ENCODE measurements around the gene MED12L.
"Not testable (repeated sequence)": the region's sequence is repeated elsewhere in the genome, so short reads cannot be mapped to it uniquely, and the experiment has no call there.

Gene MED12L

DNA sequence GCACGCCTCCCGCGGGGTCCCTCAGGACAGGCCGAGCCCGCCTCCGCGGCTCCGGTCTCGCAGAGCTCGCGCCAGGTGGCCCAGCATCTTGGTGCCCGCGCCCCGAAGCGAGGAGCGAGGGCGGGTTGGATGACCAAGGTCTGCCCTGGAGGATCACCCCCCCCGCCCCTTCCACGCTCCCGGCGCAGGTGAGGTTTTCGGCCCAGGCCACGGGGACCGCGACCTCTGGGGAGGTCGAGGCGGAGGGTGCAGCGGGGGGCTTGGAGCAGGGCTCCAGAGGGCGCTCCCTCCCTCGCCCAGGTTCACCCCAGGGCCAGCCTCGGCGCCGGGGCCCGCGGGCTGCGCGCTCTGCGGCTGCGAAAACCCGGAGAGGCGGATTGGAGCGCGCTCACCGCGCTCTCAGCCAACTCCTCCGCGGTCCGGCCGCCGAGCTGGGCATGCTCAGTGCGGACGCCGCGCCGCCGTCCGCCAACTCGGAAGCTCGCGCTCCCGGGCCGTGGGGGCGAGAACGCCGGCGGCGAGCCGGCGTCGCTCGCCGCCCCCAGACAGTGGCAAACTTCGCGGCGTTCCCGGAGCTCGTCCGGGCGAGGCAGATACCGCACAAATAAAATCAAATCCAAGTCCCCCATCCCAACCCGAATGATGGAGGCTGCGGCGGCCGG lies at the start of gene MED12L:
Gene MED12L, plus strand, starts transcription at position 438 of the 662 bp plus-strand sequence. CDS start 1,263 bp downstream, outside the sequence.
- peak; percentile 90 for DNase-seq (ENCODE audit: low spot score)

DNA sequence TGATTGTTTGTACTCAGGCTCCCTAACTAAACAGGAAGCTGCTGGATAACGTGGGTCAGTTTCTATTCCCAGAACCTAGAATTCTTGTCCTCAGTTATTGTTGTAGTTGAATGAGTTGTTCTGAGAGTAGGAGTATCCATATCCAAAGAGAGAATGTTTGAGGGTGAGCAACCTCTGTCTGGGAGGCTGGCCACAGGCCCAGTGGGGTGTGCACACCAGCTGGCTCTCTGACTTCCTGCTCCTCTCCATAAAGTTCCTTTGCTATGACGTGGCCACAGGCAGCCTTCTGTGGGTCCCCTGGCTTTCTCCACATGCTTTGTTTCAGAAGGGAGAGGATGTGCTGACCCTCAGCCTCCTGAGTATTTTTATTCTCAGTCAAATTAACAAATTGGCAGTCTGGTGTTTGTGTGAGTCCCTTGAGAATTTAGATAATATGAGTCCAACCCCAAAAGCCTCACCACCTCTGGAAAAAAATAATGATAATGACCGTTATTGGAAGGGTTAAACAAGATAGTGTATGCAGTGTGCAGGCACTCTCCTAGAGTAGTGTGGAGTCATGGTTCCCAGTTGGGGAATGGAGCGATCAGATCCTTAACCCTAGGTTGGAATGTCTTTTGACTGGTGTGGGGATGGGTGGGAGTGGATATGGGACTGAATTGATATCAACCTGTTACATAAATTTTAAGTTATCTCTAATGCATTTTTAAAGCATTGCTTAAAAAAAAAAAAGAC lies 47.6 kb upstream of the MED12L start:
- DNase-seq (ENCODE audit: low spot score): peak; percentile 4

DNA sequence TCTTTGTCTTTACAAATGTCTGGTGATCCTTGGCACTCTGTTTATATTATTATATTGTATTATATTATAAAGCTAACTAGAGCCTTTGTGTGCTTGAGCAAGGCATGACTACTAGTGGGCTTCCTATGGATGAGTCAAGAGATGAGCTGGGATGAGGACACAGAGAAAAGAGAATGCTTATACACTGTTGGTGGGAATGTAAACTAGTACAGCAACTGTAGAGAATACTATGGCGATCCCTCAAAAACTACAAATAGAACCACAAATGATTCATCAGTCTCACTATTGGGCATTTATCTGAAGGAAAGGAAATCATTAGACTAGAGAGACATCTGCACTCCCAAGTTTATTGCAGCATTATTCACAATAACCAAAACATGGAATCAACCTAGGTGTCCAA lies 40.8 kb upstream of the MED12L start:
- no peak for DNase-seq (ENCODE audit: low spot score)

- DNase-seq (ENCODE audit: low spot score): peak; percentile 25
Observed at GRCh38 chr3:151047636-151048035, 37.8 kb upstream of the MED12L start.

- no peak for DNase-seq (ENCODE audit: low spot score)
Observed at GRCh38 chr3:151051533-151051932, 33.9 kb upstream of the MED12L start.

DNA sequence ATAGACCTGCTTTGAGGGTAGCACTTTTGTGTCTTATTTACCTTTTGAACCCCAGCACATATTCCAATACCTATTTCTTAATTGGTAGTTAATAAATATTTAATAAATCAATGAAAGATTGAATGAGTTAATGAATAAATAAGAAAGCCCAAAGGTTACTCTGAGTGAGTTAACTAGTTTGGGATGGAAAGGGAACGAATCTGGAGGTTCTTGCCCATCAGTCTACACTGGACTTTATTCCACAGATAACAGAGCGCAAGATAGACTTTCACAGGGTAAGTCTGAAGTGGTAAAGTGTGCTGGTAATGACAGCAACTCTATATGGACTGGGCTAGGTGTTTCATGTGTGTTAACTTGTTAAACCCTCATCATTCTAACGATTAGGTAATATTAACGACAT lies 33.1 kb upstream of the MED12L start:
- no peak for DNase-seq (ENCODE audit: low spot score)

- no peak for DNase-seq (ENCODE audit: low spot score)
Observed at GRCh38 chr3:151052756-151053155, 32.7 kb upstream of the MED12L start.

GRCh38 chr3:151058740-151059139 lies 26.7 kb upstream of the MED12L start:
- no peak for DNase-seq (ENCODE audit: low spot score)

GRCh38 chr3:151062611-151063010 lies 22.9 kb upstream of the MED12L start:
- DNase-seq (ENCODE audit: low spot score): no peak

- no peak for DNase-seq (ENCODE audit: low spot score)
Observed at GRCh38 chr3:151067158-151067557, 18.3 kb upstream of the MED12L start.

DNA sequence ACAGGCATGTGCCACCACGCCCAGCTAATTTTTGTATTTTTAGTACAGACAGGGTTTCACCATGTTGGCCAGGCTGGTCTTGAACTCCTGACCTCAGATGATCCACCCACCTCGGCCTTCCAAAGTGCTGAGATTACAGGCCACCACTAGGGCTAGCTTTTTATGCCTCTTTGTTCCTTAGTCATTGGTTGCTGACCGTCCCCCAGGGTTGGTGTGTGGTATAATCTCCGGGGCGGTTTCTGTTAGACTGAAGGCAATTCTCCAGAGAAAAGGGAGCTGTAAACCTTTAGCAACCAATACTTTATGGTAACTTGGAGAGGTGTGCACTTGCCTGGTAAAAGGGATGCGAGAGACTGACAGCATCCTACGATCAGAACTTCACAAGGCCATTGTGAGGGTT lies 12.6 kb upstream of the MED12L start:
- not testable (repeated sequence) for DNase-seq (ENCODE audit: low spot score)

- DNase-seq (ENCODE audit: low spot score): no peak
Observed at GRCh38 chr3:151074256-151074655, 11.2 kb upstream of the MED12L start.

DNA sequence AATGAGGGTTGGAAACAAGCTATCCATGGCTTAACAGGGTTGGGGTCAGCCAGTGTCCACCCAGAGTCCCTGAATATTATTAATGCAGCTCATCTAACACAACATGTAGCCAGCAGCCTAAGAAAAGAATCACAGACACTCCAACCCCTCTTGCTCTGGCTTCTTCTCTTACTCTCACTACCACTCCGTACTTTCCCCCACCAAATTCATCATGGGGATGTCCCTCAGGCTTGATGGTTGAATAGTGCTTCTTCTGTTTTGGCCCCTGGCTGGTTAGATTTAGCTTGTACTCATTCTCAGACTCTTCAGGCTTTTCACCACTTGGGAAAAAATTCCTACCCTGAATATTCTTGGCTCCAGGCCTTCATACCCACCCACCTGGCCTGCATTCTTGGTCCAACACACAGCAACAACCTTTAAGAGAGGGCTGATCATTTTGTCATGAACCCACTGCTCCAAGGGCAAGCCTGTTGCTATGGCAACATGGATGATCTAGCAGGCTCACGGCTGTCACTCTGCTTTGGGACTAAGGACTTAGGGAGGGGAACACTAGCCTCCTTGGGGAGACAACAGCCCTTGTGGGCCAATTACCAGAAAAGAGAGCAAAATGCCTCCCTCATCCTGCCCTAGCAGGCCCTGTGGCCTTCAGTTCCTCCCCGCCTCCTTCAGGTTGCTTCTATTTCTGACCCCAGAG lies 9.4 kb upstream of the MED12L start:
- no peak for DNase-seq (ENCODE audit: low spot score)

GRCh38 chr3:151076626-151077025 lies 8.8 kb upstream of the MED12L start:
- DNase-seq (ENCODE audit: low spot score): no peak

DNA sequence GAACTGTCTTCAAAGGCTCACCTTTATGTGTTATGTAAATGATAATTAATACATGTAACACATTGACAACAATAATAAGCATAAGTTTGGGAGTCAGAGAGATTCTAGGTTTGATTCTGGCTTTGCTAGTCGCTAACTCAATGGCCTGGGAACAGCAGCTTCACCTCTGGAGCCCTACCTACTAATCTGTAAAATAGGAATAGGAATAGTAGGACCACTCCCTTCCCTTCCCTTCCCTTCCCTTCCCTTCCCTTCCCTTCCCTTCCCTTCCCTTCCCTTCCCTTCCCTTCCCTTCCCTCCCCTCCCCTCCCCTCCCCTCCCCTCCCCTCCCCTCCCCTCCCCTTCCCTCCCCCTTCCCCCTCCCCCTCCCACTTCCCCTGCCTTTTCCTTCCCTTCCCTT lies 4.4 kb upstream of the MED12L start:
- not testable (repeated sequence) for DNase-seq (ENCODE audit: low spot score)

GRCh38 chr3:151082880-151083838 lies 2.3 kb upstream of the MED12L start:
- DNase-seq (ENCODE audit: low spot score): no peak

DNA sequence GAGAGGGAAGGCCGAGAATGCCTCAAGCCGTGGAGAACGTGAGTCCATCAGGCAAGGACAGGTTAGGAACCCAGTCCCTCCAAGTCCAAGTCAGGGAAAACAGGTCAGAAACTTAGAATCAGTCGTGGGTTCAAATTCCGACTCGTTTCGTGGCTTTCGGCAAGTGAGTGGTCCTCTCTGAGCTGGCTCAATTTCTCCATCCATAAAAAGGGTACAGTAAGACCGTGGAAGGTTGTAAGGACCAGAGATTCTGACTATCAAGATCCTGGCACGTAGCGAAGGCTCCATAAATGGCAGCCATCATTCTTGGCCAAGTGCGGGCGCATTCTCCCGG lies 604 bp upstream of the MED12L start:
- DNase-seq (ENCODE audit: low spot score): no peak

GRCh38 chr3:151085889-151086483 lies 522 bp downstream of the MED12L start:
- peak; percentile 60 for DNase-seq (ENCODE audit: low spot score)

DNA sequence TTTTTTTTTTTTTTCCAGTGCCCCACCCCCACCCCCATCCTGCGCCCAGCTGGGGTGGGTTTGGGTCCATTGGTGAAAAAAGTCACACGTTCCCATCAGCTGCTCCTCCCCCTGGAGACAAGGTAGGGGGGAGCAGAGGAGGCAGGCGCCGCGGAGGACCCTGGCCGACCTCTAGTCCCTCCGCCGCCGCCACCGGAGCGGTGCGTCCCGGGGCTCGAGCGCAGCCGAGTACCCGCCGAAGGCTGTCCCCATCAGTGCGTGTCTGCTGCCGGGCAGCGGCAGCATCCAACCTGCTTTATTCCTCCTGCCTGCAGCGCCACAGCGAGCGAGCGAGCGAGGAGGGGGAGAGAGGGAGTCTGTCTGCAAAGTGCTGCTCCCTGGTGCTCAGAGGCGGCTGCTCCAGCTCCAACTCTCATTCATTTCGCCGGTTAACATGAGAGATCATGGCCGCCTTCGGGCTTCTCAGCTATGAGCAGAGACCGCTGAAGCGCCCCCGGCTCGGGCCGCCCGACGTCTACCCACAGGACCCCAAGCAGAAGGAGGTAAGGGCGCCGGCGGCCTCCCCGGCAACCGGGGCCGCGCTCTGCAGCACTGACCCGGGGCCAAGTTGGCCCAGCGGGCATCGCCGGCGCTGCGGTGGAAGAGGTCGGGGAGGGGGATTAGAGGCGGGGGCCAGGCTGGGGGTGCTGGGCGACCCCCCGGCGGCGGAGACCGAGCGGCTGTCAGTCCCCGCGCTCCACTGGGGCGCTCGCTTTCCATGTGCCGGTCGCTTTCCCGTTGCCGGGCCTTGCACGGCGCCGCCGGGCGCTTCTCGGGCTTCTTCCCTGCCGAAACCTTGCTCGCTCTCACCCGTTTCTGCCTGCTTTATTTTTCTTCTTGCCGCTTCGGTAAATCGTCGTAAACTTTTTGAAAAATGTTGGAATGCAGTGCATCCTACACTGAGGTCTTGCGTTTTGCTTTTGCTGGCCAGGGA lies 1.3 kb downstream of the MED12L start:
- DNase-seq (ENCODE audit: low spot score): peak; percentile 75

GRCh38 chr3:151087648-151088047 lies 2.2 kb downstream of the MED12L start:
- no peak for DNase-seq (ENCODE audit: low spot score)

All from germinal center (tissue), 1 donor.